ENCODE results near the gene TNS4.

The TNS4 gene

GRCh38 chr17:40500709-40501108 is 714 bp downstream of the TNS4 start:
- intact Hi-C loops (cut with DNase I), result no loop called here
- no peak for DNase-seq

DNA sequence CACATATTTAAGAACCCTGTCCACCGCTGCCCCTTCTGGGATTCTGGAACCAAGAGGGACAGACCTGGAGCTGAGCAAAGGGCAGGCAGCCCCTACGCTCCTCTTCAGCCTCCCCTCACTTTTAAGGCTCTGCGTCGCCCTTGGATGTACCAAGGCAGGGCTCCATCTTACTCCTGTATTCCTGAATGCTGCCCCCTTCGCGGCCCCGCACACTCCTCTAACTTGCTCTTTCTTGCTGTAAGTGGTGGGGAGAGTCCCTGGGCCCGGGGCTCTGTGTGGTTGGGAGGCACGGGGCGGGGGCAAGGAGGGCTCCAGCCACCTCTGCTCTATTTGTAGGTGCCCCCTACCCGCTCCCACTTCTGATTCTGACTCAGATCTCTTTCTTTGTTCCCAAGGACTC is 1.2 kb downstream of the TNS4 start:
- intact Hi-C loops (cut with DNase I), result no loop called here
- no peak for DNase-seq

- peak in 39 of 42 donors; percentile 5 to 78 (median 45) for DNase-seq
Measured at GRCh38 chr17:40499551-40500189, 1.8 kb downstream of the TNS4 start.

GRCh38 chr17:40498281-40499084 is 2.9 kb downstream of the TNS4 start:
- intact Hi-C loops (cut with DNase I), result loop anchor here (10.0 kb wide), 1 partner anchor 46 kb away; no protein-coding TSS in a partner anchor
- DNase-seq, result no peak

More at GRCh38 chr17:40499551-40500189, 1.8 kb downstream of the TNS4 start:
- intact Hi-C loops (cut with DNase I), result loop anchor here (10.0 kb wide), 1 partner anchor 45 kb away; no protein-coding TSS in a partner anchor

DNA sequence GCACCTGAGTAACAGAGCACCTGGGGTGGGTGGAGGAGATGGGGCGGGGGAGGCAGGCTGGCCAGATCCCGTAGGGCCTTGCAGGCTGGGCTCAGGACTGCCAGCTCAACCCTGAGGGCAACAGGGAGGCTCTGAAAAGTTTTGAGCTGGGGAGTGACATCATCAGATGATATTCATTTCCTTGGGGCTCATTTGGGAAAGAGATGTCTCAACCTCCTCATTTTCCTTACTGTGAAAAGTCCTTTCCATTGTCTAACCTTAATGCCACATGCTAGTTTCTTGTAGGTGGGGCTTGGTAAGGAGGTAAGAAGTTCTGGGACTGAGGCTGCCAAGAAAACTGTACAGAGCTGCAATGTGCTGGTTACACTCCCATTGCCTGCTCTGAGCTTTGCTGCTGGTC is 3.7 kb downstream of the TNS4 start:
- DNase-seq, result no peak
- intact Hi-C loops (cut with DNase I), result loop anchor here (10.0 kb wide), 1 partner anchor 47 kb away; no protein-coding TSS in a partner anchor

DNA sequence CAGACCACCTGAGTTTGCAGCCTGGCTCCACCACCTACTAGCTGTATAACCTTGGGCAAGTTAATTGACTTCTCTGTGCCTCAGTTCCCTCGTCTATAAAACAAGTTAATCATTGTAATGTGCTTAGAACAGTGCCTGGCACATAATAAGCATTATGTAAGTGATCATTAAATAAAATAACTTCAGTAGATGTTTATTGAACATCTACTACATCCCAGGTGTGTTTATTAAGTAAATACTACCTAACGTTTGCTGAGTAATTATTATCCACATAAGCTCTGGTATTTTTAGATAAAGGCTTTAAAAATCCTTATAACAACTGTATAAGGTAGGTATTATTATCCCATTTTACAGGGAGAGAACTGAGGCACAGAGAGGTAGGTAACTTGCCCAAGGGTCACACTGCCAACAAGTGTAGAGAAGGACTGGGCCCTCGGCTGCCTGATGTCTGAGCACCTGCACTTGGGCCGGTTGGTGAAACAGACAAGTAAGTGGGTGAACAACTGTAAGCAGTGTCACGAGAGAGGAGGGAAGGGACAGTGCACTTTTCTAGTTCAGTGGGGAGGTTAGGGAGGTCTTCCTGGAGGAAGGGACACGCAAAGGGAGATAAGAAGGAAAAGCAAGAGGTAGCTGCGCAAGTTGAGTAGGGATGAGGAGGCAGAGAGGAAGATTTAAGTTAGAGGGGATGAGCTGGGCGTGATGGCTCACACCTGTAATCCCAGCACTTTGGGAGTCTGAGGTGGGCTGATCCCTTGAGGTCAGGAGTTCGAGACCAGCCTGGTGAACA is 4.6 kb downstream of the TNS4 start:
- no peak for DNase-seq
- intact Hi-C loops (cut with DNase I), result loop anchor here (10.0 kb wide), 1 partner anchor 48 kb away; no protein-coding TSS in a partner anchor

DNA sequence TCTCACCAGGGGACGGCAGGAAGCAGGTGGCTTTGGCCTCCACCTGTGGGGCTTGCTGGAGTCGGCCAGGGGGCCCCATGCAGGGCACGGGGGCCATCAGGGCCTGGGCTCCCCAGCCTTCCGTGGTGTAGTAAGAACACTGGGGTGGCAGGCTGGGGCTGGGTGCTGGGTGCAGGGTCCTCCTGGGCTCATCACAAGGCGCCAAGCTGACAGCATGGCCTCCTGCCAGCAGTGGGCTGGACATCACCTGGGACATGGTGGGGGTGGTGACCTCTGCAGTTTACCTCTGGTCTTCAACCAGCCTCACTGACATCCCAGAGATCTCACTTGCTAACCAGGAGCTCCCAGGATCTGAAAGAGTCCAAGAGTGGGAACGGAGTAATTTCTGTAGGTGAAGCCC is 5.3 kb downstream of the TNS4 start:
- intact Hi-C loops (cut with DNase I), result loop anchor here (10.0 kb wide), 1 partner anchor 49 kb away; no protein-coding TSS in a partner anchor
- DNase-seq, result no peak

DNA sequence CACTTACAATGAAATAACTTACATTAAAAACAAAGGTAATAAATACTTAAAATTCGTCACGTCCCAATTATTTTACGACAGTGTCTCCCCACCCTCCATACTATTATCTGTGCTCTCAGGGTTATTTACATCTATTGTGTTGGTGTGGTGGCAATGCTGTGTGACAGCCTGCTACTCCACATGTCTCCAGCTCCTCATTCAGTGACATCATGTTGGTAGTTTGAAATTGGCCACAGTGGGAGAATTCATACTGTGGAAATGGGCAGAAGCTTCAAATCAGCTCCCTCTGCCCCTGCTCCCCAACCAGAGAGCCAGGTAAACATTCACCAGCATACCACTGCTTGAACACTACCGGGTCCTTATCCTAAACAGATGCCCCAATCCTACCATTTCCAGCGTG is 6.3 kb downstream of the TNS4 start:
- DNase-seq, result no peak
- intact Hi-C loops (cut with DNase I), result loop anchor here (10.0 kb wide), 1 partner anchor 50 kb away; no protein-coding TSS in a partner anchor

DNA sequence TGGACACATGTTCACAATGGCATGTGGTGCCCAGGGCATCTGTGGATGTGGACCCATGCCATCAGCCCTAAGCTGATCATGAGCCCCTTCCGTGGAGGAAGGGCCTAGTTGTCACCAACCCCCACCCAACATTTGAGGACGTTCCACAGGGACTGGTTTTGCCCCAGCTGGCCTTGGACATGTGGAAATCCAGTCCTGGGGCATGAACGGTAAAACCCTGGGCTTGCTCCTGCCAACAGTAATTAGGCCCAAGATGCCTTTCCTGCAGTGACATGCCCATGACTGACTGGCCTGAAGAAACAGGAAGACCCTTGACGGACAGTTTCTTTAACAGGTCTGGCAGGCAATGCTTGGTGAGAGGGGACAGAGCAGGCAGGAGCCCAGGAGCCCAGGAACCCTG is 7.7 kb downstream of the TNS4 start:
- intact Hi-C loops (cut with DNase I), result loop anchor here (10.0 kb wide), 1 partner anchor 51 kb away; no protein-coding TSS in a partner anchor
- DNase-seq, result no peak

DNA sequence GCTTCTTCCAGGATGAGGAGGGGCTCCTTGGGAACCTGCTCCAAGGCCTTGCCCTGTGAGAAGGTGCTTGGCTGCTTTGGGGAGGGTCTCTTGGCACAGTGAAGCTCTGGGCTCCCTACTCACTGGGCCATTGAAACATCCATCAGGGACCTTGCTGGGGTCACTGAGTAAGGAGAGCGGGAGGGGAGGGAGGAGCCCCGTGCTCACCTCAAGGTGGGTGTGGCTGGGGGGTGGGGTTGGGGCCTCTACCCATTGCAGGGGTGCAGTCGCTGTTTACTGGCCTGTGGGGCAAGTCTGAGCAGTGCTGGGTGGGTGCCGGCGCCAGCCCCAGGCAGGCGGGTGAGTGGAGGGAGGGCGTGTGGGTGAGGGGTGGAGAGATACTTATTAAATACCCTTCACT is 9.9 kb downstream of the TNS4 start:
- DNase-seq, result no peak
- intact Hi-C loops (cut with DNase I), result loop anchor here (10.0 kb wide), 1 partner anchor 53 kb away; no protein-coding TSS in a partner anchor

DNA sequence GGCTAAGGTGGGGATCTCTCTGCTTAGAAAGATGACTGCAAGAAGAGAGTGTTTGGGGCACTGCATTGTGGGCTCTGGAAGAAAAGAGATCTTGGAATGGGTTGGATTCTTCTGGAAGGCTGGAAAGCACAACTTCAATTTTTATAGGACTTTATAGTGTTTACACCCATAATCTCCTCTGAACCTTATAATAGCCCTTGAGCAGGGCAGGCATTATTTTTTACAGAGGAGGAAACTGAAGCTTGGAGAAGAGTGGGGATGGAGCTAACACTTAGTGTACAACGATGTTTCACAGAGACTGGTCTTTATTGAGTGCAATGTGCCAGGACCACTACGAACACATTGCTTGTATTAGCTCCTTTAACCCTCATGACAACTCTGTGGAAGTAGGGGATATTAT is 10.4 kb downstream of the TNS4 start:
- intact Hi-C loops (cut with DNase I), result loop anchor here (10.0 kb wide), 1 partner anchor 54 kb away; no protein-coding TSS in a partner anchor
- no peak for DNase-seq

DNA sequence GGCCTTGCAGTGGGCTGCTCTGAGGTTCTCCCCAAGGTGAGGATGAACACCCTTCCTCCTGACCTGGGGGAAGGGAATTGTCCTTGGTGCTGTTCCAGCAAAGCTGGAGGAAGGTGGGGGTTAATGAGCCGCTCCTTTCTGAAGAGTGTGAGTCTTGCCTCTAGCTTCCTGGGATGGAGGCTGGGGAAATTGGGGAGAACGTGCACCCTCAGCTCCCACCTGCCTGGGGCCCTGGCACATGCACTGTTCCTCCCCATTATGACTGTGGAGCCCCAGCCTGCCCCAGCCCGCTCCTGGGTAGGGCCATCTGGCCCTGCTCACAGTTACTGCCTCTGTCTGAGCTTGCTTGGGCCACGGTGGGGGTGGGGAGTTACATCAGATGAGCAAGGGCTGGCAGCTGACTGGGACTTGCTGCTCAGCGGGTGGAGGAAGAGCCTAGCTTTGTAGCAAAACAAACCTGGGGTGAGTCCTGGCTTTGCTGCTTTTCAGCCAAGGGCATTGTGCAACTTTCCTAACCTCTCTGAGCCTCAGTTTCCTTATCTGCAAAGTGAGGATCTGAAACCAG is 11.1 kb downstream of the TNS4 start:
- intact Hi-C loops (cut with DNase I), result loop anchor here (10.0 kb wide), 1 partner anchor 54 kb away; no protein-coding TSS in a partner anchor
- peak; percentile 22 to 88 (median 71) for DNase-seq

DNA sequence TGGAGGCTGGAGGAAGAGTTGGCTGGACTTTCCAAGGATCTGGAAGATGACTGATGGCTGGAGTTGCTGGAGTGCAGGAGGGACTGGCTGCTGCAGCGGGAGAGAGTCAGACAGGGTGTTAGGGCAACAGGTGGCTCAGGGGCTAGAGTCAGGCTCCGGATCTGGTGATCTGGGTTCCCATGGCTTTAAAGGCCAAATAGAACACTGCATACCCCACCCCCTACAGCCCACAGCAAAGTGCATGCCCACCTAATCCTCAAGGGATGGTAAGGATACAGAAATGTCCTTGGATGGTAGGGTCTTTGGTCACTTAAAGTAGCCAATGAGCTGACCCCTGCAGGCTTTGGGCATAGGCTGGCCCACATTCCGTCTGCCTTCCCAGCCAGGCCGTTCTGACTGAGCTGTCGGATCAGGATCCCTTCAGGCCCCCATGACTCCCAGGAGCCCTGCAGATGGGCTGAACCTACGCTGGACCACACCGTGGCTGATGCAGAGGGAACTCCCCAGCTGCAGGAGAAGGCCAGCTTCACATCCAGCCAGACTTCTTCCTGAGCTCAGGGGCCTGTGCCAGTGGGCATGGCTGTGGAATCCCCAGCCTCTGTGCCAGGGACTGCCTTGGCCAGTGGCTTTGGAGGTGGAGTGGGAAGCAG is 13.9 kb downstream of the TNS4 start:
- DNase-seq, result no peak
- intact Hi-C loops (cut with DNase I), result no loop called here

GRCh38 chr17:40486522-40487370 is 14.7 kb downstream of the TNS4 start:
- intact Hi-C loops (cut with DNase I), result no loop called here
- no peak for DNase-seq

DNA sequence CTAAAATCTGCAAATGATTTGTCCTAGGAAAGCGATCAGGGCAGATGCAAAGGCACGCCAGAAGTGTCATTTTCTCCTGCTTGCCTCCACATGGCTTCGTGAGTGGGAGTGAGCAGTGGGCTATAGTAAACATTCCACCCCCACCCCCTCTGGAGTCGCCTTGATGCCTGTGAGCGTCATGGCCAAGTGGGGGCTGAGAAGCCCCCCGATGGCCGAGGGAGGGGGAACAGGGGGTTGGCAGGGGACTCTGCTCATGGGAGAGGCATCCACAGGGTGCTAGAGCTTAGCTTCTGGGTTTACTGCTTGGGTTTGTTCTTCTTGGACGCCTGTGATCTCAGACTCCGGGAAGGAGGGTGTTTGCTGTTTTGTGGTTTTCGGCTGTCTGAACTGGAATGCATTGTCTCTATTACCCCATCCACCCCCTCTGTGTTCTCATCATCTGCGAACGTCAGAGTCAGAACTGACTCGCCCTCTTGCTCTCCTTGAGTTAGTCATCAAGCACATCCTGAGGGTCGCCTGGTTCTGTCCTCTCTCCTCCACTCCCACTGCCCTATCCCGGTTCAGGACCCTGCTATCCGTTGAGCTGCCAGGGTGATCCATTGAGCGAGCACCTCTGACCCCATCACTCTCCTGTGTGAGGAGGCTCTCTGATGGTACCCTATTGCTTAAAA is 15.4 kb downstream of the TNS4 start:
- DNase-seq, result no peak
- intact Hi-C loops (cut with DNase I), result no loop called here

- intact Hi-C loops (cut with DNase I), result no loop called here
- no peak for DNase-seq
Measured at GRCh38 chr17:40484973-40485530, 16.4 kb downstream of the TNS4 start.

Measured in head of caudate nucleus (tissue), 42 donors.